NT2/D1 (cell line): Measurements from ENCODE around the gene POMGNT2.

Experiments
- DNase-seq: peaks from one replicate; pipeline ENCODE4 v3.0.0-alpha.2; 2011; ENCODE audit warnings: low read depth, low spot score
- H3K27me3 ChIP-seq: 2 replicates; pipeline ENCODE4 v1.6.0; 2011; ENCODE audit warnings: mild to moderate bottlenecking; ENCODE audit not compliant: insufficient read length, insufficient read depth
- H3K36me3 ChIP-seq: 2 replicates; pipeline ENCODE4 v1.6.1; 2011; ENCODE audit warnings: mild to moderate bottlenecking, low read length, mixed read lengths; ENCODE audit not compliant: insufficient read depth, insufficient read length
- H3K4me1 ChIP-seq: 2 replicates; pipeline ENCODE4 v1.5.1; 2011; ENCODE audit not compliant: insufficient read depth, insufficient read length
- H3K4me3 ChIP-seq: 2 replicates; pipeline ENCODE4 v1.5.1; 2011; ENCODE audit warnings: low read depth; ENCODE audit not compliant: insufficient read length
- H3K9ac ChIP-seq: 2 replicates; pipeline ENCODE4 v1.6.0; 2011; ENCODE audit warnings: low read depth; ENCODE audit not compliant: insufficient read length
- H3K9me3 ChIP-seq: 2 replicates; pipeline ENCODE4 v1.5.1; 2011; ENCODE audit warnings: mild to moderate bottlenecking, low read length; ENCODE audit not compliant: insufficient read depth
- SUZ12 ChIP-seq: IDR thresholded peaks from 2 replicates; pipeline ENCODE4 v1.6.1; 2011; ENCODE audit not compliant: insufficient read length, insufficient read depth; ENCODE audit errors: extremely low read depth
- YY1 ChIP-seq: IDR thresholded peaks from 2 replicates; pipeline ENCODE4 v1.6.1; 2011; ENCODE audit not compliant: insufficient read length, insufficient read depth
- ZNF274 ChIP-seq: IDR thresholded peaks from 2 replicates; pipeline ENCODE4 v1.6.1; 2011; ENCODE audit warnings: mild to moderate bottlenecking, low read depth, low read length

Gene POMGNT2

GRCh38 chr3:43105596-43106292 is at the start of gene POMGNT2:
TSS of gene POMGNT2 (minus strand) at chr3:43106079. CDS start at chr3:43081431, 24,648 bp downstream.
- TF ChIP-seq YY1 (no peak), SUZ12 (no peak), ZNF274 (no peak)
- no peaks in the 10 kb centered on the region for H3K36me3 ChIP-seq
- peak within 1 kb of the TSS; percentile 72 for H3K4me3 ChIP-seq
- no peaks in the 10 kb centered on the region for H3K9me3 ChIP-seq
- peaks cover 4% of the 10 kb centered on the region for H3K4me1 ChIP-seq
- peak within 1 kb of the TSS; percentile 79 for H3K9ac ChIP-seq
- H3K27me3 ChIP-seq: peaks cover 21% of the 10 kb centered on the region
- DNase-seq: peak; percentile 74

GRCh38 chr3:43154980-43155379 is 49.1 kb upstream of the POMGNT2 start:
- Histone ChIP-seq H3K27me3 (peaks cover 10% of the 10 kb centered on the region), H3K36me3 (no peaks in the 10 kb centered on the region), H3K4me3 (no peak overlapping the region), H3K9me3 (no peaks in the 10 kb centered on the region), H3K4me1 (peaks cover 4% of the 10 kb centered on the region), H3K9ac (no peak overlapping the region)
- TF ChIP-seq YY1 (no peak), SUZ12 (no peak), ZNF274 (no peak)
- no peak for DNase-seq

GRCh38 chr3:43153216-43154083 is 47.6 kb upstream of the POMGNT2 start:
- DNase-seq: no peak
- Histone ChIP-seq H3K36me3 (no peaks in the 10 kb centered on the region), H3K9me3 (no peaks in the 10 kb centered on the region), H3K27me3 (peaks cover 10% of the 10 kb centered on the region), H3K4me3 (no peak overlapping the region), H3K9ac (no peak overlapping the region), H3K4me1 (peaks cover 4% of the 10 kb centered on the region)
- TF ChIP-seq YY1 (no peak), ZNF274 (no peak), SUZ12 (no peak)

- no peaks in the 10 kb centered on the region for H3K9me3 ChIP-seq
- TF ChIP-seq SUZ12 (no peak), YY1 (no peak), ZNF274 (no peak)
- H3K4me3 ChIP-seq: no peak overlapping the region
- no peak overlapping the region for H3K9ac ChIP-seq
- DNase-seq: no peak
- no peaks in the 10 kb centered on the region for H3K36me3 ChIP-seq
- peaks cover 10% of the 10 kb centered on the region for H3K27me3 ChIP-seq
- H3K4me1 ChIP-seq: peaks cover 4% of the 10 kb centered on the region
Observed at GRCh38 chr3:43152649-43153048, 46.8 kb upstream of the POMGNT2 start.

GRCh38 chr3:43148033-43148432 is 42.2 kb upstream of the POMGNT2 start:
- H3K4me3 ChIP-seq: no peak overlapping the region
- H3K27me3 ChIP-seq: no peaks in the 10 kb centered on the region
- H3K36me3 ChIP-seq: no peaks in the 10 kb centered on the region
- DNase-seq: no peak
- no peaks in the 10 kb centered on the region for H3K4me1 ChIP-seq
- H3K9ac ChIP-seq: no peak overlapping the region
- TF ChIP-seq SUZ12 (no peak), ZNF274 (no peak), YY1 (no peak)
- H3K9me3 ChIP-seq: no peaks in the 10 kb centered on the region

- no peak overlapping the region for H3K4me3 ChIP-seq
- DNase-seq: no peak
- H3K36me3 ChIP-seq: no peaks in the 10 kb centered on the region
- TF ChIP-seq SUZ12 (no peak), ZNF274 (no peak), YY1 (no peak)
- H3K4me1 ChIP-seq: no peaks in the 10 kb centered on the region
- no peaks in the 10 kb centered on the region for H3K9me3 ChIP-seq
- no peak overlapping the region for H3K9ac ChIP-seq
- no peaks in the 10 kb centered on the region for H3K27me3 ChIP-seq
Observed at GRCh38 chr3:43146599-43146998, 40.7 kb upstream of the POMGNT2 start.
